Retinal pigment epithelial cell (primary cell): ENCODE data around the gene ADD3.
"Not testable (repeated sequence)": the region's sequence is repeated elsewhere in the genome, so short reads cannot be mapped to it uniquely, and the experiment has no call there.

Experiments used
- DNase-seq: peaks from one replicate; pipeline ENCODE4 v3.0.0-alpha.2; 2010; ENCODE audit warnings: low read depth
- H3K4me3 ChIP-seq: 2 replicates; pipeline ENCODE4 v1.5.1; 2011; ENCODE audit warnings: mild to moderate bottlenecking, low read length, control low read depth, moderate library complexity
- TF ChIP-seq, protein P1 (sequence below): conservative IDR thresholded peaks from 2 replicates; pipeline ENCODE4 v1.5.1; 2011; ENCODE audit warnings: low read depth, low read length, control low read depth, inconsistent platforms

The ADD3 gene

DNA sequence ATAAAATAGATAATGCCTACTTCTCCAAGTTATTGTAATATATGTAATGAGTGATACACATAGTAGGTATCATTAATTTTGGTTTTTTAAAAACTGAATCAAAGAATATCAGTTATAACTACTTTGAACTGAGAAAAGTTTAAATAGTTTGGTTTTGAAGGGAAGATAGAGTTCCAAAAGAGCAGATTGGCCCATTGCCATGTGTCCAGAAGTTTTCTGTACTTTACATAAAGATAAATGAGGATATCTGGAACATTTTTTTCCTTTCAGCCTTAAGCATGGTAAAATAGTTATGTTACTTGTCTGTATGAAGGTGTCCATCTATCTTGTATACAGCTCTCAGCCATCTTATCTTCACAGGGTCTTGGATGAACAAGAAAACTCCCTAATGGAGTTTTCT, 101.7 kb downstream of the ADD3 start:
- H3K4me3 ChIP-seq, result no peak overlapping the region
- TF ChIP-seq, protein P1, sequence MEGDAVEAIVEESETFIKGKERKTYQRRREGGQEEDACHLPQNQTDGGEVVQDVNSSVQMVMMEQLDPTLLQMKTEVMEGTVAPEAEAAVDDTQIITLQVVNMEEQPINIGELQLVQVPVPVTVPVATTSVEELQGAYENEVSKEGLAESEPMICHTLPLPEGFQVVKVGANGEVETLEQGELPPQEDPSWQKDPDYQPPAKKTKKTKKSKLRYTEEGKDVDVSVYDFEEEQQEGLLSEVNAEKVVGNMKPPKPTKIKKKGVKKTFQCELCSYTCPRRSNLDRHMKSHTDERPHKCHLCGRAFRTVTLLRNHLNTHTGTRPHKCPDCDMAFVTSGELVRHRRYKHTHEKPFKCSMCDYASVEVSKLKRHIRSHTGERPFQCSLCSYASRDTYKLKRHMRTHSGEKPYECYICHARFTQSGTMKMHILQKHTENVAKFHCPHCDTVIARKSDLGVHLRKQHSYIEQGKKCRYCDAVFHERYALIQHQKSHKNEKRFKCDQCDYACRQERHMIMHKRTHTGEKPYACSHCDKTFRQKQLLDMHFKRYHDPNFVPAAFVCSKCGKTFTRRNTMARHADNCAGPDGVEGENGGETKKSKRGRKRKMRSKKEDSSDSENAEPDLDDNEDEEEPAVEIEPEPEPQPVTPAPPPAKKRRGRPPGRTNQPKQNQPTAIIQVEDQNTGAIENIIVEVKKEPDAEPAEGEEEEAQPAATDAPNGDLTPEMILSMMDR, result no peak
- DNase-seq, result no peak

DNA sequence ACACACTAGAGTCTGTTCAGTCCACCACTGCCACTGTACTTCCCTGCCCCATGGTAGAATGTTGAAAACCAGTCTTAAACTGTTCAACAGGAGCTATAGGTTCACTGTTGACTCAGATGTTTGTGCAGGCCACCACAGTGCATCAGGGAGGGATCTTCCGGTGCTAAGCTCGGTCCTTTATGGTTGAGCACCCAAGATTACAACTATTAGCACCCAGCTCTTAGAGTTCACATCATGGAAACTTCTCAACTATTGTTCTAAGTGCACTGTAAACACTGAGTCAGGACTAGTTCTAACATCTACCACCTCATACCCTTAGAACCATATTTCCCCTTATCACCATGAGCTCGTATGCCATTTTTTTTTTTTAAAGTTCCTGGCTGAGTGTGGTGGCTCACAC, 102.6 kb downstream of the ADD3 start:
- DNase-seq, result no peak
- TF ChIP-seq, protein P1, result no peak
- no peak overlapping the region for H3K4me3 ChIP-seq

DNA sequence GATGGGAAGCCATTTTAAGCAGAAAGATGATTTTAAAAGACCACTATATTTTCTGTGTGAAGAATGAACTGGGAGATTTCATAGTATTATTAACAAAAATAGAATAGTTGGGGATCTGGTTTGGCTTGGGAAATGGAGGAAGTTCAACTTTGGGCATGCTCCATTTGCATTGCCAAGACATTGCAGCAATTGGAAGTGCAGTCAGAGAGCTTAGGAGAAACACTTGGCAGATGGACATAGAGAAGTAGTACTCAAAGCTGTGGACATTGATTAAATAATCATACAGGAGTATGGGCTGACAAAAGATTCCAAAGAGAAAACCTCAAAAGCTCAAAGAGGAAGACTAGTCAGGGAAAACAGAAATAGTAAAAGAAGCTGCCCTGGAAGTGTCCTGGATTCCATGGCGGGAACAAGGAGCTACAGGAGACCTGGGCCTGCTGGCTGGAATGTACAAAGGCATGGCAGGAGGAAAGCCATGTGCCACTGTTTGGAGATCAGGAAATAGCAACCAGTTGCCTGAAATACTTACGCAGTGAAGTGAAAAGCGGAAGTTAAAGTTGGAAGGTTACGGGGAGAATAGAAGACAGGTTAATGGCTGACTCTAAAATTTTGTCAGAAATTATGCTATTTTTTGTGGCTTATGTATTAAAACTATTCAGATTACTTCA, 106.0 kb downstream of the ADD3 start:
- H3K4me3 ChIP-seq, result no peak overlapping the region
- TF ChIP-seq, protein P1, result no peak
- DNase-seq, result no peak

DNA sequence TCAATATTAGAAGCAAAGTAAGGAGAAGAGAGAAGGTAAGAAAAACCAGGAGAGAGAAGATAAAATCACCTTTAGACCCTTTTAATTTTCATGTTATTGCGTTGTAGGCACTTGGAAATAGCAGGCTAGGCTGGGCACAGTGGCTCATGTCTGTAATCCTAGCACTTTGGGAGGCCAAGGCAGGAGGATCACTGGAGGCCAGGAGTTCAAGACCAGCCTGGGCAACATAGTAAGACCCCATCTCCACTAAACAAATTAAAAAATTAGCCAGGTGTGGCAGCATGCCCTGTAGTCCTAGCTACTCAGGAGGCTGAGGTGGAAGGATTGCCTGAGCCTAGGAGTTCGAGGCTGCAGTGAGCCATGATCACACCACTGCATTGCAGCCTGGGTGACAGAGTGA, 106.9 kb downstream of the ADD3 start:
- H3K4me3 ChIP-seq, DNase-seq: not testable (repeated sequence)

DNA sequence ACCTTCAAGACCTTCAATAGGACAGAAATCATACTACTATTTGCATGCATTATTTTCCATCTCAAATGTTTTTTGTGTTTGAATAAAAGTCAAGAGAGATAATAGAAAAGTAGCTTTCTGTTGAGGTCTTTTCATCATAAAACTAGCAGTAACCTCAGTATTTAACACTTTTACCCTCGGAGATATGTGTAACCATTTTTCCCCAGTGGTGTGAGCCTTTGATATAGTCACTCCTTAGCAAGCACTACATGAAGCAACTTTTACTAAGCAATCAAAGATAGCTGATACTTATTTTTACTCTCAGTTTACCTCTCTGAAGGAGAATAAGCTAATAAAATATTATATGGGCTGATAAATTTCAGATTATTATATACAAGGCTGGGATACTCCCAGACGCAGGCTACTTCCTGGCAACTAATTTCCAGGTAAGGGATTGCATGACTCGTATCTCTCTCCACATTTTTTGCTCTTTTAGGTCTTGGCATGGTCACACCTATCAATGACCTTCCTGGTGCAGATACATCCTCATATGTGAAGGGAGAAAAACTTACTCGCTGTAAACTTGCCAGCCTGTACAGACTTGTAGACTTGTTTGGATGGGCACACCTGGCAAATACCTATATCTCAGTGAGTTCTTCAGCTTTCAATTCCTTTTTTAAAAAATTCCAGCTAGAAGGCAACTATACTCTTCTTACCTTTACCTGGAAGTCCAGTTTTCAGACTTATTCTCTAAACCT, 108.2 kb downstream of the ADD3 start:
- no peak for DNase-seq
- no peak overlapping the region for H3K4me3 ChIP-seq
- TF ChIP-seq, protein P1, result no peak

DNA sequence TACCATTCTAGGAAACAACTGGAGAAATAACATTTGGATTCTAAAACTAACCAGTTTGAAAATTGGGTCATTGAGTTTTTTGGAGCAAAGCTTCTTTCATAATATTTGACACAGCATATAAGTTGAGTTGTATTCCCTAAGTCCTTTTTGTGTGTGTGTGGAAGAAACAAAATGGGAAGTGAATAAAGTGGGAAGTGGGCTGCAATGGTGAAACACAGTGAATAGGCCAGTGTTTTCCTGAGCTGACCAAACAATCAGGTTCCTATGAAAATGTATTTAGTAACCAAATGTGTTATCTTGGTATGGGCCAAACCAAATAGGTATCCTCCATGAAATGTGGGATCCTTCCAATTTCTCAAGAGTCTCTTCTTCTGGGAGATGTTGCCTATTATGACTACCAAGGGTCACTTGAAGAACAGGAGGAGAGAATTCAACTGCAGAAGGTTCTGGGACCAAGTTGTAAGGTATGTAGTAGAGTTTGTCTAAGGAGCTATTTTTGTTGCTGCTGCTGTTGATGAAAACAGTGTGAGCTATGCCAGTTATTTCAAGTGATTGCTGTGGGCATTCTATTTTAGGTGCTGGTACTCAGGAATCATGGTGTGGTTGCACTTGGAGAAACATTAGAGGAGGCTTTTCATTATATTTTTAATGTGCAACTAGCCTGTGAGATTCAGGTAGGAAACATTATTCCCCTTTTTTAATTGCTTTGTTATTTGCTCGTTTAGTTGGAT, 111.3 kb downstream of the ADD3 start:
- TF ChIP-seq, protein P1, result no peak
- no peak for DNase-seq
- H3K4me3 ChIP-seq, result no peak overlapping the region

DNA sequence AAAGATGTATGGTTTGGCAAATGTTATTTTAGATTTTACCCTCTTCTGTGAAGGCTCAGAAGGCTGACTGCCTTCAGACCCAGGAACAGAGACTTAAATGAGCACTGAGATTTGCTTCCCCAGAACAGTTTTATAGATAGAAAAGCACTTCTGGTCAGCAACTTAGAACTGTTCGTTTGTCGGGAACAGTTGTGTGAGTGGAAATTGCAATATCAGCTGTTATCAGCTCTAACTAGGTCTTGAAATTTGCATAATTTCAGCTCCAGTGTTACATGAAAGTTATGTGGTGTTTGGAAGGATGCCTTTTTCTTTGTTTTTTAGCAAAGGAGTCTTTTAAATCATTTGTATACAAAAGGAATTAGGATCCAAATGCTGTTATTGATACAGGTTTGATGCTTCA, 115.8 kb downstream of the ADD3 start:
- TF ChIP-seq, protein P1, result no peak
- DNase-seq, result no peak

More for the DNA sequence above, 115.8 kb downstream of the ADD3 start:
- H3K4me3 ChIP-seq, result no peak overlapping the region
